ENCODE results near the gene WDR64. TPM values are rescaled to one million over a fixed set of nuclear protein-coding genes. Genes with fewer than 3 reads are reported as not detected.

WDR64 gene
- total and polyA plus RNA-seq, 11 donors: not detected

GRCh38 chr1:241675983-241676382 is 23.9 kb downstream of the WDR64 start:
- ATAC-seq: no peak
- Histone ChIP-seq H3K27ac (no peak overlapping the region), H3K9me3 (no peaks in the 10 kb centered on the region), H3K4me3 (no peak overlapping the region), H3K36me3 (no peaks in the 10 kb centered on the region), H3K4me1 (no peaks in the 10 kb centered on the region), H3K27me3 (peaks cover 0 to 5% (median 0%) of the 10 kb centered on the region in 9 donors)
- no peak for DNase-seq
- intact Hi-C loops (cut with DNase I): no loop called here
- TF ChIP-seq CTCF (IDR thresholded peaks at IDR 0.05) (no peak), POLR2A (IDR thresholded peaks at IDR 0.05) (no peak)
- 50 to 63% (median 60%) methylated on average over 4 of the region's 4 CpGs for WGBS, 4 donors

- H3K27me3 ChIP-seq: peaks cover 0 to 5% (median 0%) of the 10 kb centered on the region in 9 donors
- ATAC-seq (no peak), DNase-seq (no peak)
- H3K9me3 ChIP-seq: peaks cover 0 to 7% (median 0%) of the 10 kb centered on the region in 12 donors
- no peaks in the 10 kb centered on the region for H3K36me3 ChIP-seq
- no peak for TF ChIP-seq POLR2A (IDR thresholded peaks at IDR 0.05)
- TF ChIP-seq CTCF (IDR thresholded peaks at IDR 0.05): no peak
- WGBS, 4 donors: 79 to 91% (median 83%) methylated on average over 5 of the region's 5 CpGs
- H3K27ac ChIP-seq: no peak overlapping the region
- H3K4me1 ChIP-seq: no peaks in the 10 kb centered on the region
- H3K4me3 ChIP-seq: no peak overlapping the region
- intact Hi-C loops (cut with DNase I): no loop called here
Measured at GRCh38 chr1:241677201-241677600, 25.1 kb downstream of the WDR64 start.

- WGBS, 4 donors: 68 to 90% (median 87%) methylated on average over 2 of the region's 2 CpGs
- DNase-seq: no peak
- Histone ChIP-seq H3K4me3 (no peak overlapping the region), H3K27me3 (peaks cover 0 to 5% (median 0%) of the 10 kb centered on the region in 9 donors), H3K27ac (no peak overlapping the region), H3K4me1 (no peaks in the 10 kb centered on the region), H3K9me3 (peaks cover 0 to 7% (median 0%) of the 10 kb centered on the region in 12 donors), H3K36me3 (no peaks in the 10 kb centered on the region)
- intact Hi-C loops (cut with DNase I): no loop called here
- TF ChIP-seq POLR2A (IDR thresholded peaks at IDR 0.05): no peak
- no peak for TF ChIP-seq CTCF (IDR thresholded peaks at IDR 0.05)
- ATAC-seq: no peak
Measured at GRCh38 chr1:241678536-241678935, 26.5 kb downstream of the WDR64 start.

GRCh38 chr1:241679404-241679803 is 27.3 kb downstream of the WDR64 start:
- Histone ChIP-seq H3K9me3 (peaks cover 0 to 7% (median 0%) of the 10 kb centered on the region in 12 donors), H3K4me1 (no peaks in the 10 kb centered on the region), H3K36me3 (no peaks in the 10 kb centered on the region), H3K27ac (no peak overlapping the region), H3K4me3 (no peak overlapping the region), H3K27me3 (peaks cover 0 to 5% (median 0%) of the 10 kb centered on the region in 9 donors)
- TF ChIP-seq POLR2A (IDR thresholded peaks at IDR 0.05): no peak
- no peak for TF ChIP-seq CTCF (IDR thresholded peaks at IDR 0.05)
- ATAC-seq (no peak), DNase-seq (no peak)
- 67 to 92% (median 73%) methylated on average over 4 of the region's 4 CpGs for WGBS, 4 donors
- intact Hi-C loops (cut with DNase I): no loop called here

Measured in heart left ventricle (tissue), 16 donors.